ENCODE results near the gene MPPED1.

- no peak for TF ChIP-seq POLR2AphosphoS5 (IDR thresholded peaks at IDR 0.05; ENCODE audit: low read depth, low read length)
- TF ChIP-seq POLR2A (IDR thresholded peaks at IDR 0.05; ENCODE audit: low read depth, low read length), result no peak
- no peak for TF ChIP-seq PAX5 (IDR thresholded peaks at IDR 0.05; ENCODE audit: insufficient read depth, low read length, severe bottlenecking)
- TF ChIP-seq TAF1 (IDR thresholded peaks at IDR 0.05; ENCODE audit: low read depth, low read length), result no peak
- no peak for TF ChIP-seq SPI1 (IDR thresholded peaks at IDR 0.05; ENCODE audit: low read depth, low read length)
Measured at GRCh38 chr22:43487311-43488030, 75.7 kb downstream of the MPPED1 start.

Data from GM12891 (cell line).